ENCODE measurements around the gene PRSS2.

PRSS2 gene

DNA sequence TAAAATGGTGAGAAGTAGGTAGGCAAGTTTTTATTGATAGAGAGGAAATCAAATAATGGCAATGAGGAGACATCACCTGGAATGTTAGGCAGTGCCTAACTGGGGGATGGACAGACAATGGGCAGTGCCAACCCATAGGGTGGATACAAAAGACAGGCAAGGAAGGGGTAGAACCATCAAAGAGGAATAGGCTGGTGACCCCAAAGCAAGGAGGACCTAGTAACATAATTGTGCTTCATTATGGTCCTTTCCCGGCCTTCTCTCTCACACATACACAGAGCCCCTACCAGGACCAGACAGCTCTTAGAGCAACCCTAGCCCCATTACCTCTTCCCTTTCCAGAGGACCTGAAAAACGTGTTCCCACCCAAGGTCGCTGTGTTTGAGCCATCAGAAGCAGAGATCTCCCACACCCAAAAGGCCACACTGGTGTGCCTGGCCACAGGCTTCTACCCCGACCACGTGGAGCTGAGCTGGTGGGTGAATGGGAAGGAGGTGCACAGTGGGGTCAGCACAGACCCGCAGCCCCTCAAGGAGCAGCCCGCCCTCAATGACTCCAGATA, 30.0 kb downstream of the PRSS2 start:
- no peaks in the 10 kb centered on the region for H3K9me3 ChIP-seq (ENCODE audit: control insufficient read depth, low read length)
- H3K36me3 ChIP-seq (ENCODE audit: control insufficient read depth, insufficient read depth, low read length), result no peaks in the 10 kb centered on the region
- H3K4me1 ChIP-seq (ENCODE audit: control insufficient read depth, insufficient read depth, low read length), result peaks cover 7% of the 10 kb centered on the region
- peaks cover 39% of the 10 kb centered on the region for H3K27me3 ChIP-seq (ENCODE audit: control insufficient read depth, insufficient read depth, low read length)
- H3K4me3 ChIP-seq (ENCODE audit: low read length), result no peak overlapping the region
- H3K9ac ChIP-seq (ENCODE audit: low read length), result no peak overlapping the region

DNA sequence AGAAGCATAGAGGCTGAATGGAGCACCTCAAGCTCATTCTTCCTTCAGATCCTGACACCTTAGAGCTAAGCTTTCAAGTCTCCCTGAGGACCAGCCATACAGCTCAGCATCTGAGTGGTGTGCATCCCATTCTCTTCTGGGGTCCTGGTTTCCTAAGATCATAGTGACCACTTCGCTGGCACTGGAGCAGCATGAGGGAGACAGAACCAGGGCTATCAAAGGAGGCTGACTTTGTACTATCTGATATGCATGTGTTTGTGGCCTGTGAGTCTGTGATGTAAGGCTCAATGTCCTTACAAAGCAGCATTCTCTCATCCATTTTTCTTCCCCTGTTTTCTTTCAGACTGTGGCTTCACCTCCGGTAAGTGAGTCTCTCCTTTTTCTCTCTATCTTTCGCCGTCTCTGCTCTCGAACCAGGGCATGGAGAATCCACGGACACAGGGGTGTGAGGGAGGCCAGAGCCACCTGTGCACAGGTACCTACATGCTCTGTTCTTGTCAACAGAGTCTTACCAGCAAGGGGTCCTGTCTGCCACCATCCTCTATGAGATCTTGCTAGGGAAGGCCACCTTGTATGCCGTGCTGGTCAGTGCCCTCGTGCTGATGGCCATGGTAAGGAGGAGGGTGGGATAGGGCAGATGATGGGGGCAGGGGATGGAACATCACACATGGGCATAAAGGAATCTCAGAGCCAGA, 31.0 kb downstream of the PRSS2 start:
- H3K27me3 ChIP-seq (ENCODE audit: control insufficient read depth, insufficient read depth, low read length), result peaks cover 32% of the 10 kb centered on the region
- H3K9me3 ChIP-seq (ENCODE audit: control insufficient read depth, low read length), result no peaks in the 10 kb centered on the region
- H3K4me1 ChIP-seq (ENCODE audit: control insufficient read depth, insufficient read depth, low read length), result peaks cover 7% of the 10 kb centered on the region
- no peak overlapping the region for H3K4me3 ChIP-seq (ENCODE audit: low read length)
- H3K9ac ChIP-seq (ENCODE audit: low read length), result no peak overlapping the region
- H3K36me3 ChIP-seq (ENCODE audit: control insufficient read depth, insufficient read depth, low read length), result no peaks in the 10 kb centered on the region

DNA sequence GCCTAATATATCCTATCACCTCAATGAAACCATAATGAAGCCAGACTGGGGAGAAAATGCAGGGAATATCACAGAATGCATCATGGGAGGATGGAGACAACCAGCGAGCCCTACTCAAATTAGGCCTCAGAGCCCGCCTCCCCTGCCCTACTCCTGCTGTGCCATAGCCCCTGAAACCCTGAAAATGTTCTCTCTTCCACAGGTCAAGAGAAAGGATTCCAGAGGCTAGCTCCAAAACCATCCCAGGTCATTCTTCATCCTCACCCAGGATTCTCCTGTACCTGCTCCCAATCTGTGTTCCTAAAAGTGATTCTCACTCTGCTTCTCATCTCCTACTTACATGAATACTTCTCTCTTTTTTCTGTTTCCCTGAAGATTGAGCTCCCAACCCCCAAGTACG, 31.5 kb downstream of the PRSS2 start:
- H3K4me1 ChIP-seq (ENCODE audit: control insufficient read depth, insufficient read depth, low read length), result peaks cover 5% of the 10 kb centered on the region
- H3K9me3 ChIP-seq (ENCODE audit: control insufficient read depth, low read length), result no peaks in the 10 kb centered on the region
- H3K36me3 ChIP-seq (ENCODE audit: control insufficient read depth, insufficient read depth, low read length), result no peaks in the 10 kb centered on the region
- no peak overlapping the region for H3K9ac ChIP-seq (ENCODE audit: low read length)
- H3K4me3 ChIP-seq (ENCODE audit: low read length), result no peak overlapping the region
- H3K27me3 ChIP-seq (ENCODE audit: control insufficient read depth, insufficient read depth, low read length), result peaks cover 27% of the 10 kb centered on the region

DNA sequence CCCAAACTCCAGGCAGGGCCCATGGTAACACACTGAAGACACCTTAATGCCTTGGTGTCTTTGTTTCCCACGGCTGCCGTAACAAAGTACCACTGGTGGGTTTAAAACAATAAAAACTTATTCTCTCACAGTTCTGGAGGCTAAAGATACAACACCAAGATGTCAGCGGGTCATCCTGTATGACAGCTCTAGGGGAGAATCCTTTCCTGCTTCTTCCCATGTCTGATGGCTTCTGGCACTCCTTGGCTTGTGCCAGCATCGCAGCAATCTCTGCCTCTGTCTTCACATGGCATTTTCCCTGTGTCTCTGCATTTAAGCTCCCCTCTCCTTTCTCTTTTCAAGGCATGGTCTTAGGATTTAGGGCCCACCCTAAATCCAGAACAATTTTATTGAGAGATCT, 33.1 kb downstream of the PRSS2 start:
- no peak overlapping the region for H3K4me3 ChIP-seq (ENCODE audit: low read length)
- H3K27me3 ChIP-seq (ENCODE audit: control insufficient read depth, insufficient read depth, low read length), result peaks cover 17% of the 10 kb centered on the region
- no peaks in the 10 kb centered on the region for H3K36me3 ChIP-seq (ENCODE audit: control insufficient read depth, insufficient read depth, low read length)
- H3K4me1 ChIP-seq (ENCODE audit: control insufficient read depth, insufficient read depth, low read length), result no peaks in the 10 kb centered on the region
- no peak overlapping the region for H3K9ac ChIP-seq (ENCODE audit: low read length)
- H3K9me3 ChIP-seq (ENCODE audit: control insufficient read depth, low read length), result no peaks in the 10 kb centered on the region

DNA sequence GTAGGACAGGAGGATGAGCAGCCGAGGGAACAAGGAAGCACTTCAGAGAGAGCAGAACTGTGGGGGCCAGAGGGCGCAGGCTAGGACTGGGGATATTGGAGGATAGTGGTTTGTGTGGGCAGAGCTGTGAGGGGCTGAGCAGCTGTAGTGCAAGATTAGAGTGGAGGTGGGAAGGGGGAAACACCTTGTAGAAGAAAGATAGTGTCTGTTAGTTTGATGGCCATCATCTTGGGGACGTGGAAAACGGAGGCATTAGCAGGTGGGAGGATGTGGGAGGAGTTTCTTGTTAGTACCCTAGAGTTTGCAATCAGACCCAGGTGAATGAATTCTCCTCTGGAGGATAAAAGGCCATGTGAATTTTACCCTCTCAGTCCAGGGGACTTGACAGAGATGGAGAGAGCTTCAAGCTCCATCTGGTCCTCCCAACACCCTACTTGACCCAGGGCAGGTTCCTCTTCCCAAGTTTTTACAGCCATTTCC, 34.0 kb downstream of the PRSS2 start:
- no peaks in the 10 kb centered on the region for H3K9me3 ChIP-seq (ENCODE audit: control insufficient read depth, low read length)
- no peaks in the 10 kb centered on the region for H3K36me3 ChIP-seq (ENCODE audit: control insufficient read depth, insufficient read depth, low read length)
- H3K4me3 ChIP-seq (ENCODE audit: low read length), result no peak overlapping the region
- H3K4me1 ChIP-seq (ENCODE audit: control insufficient read depth, insufficient read depth, low read length), result no peaks in the 10 kb centered on the region
- H3K27me3 ChIP-seq (ENCODE audit: control insufficient read depth, insufficient read depth, low read length), result peaks cover 18% of the 10 kb centered on the region
- H3K9ac ChIP-seq (ENCODE audit: low read length), result no peak overlapping the region

DNA sequence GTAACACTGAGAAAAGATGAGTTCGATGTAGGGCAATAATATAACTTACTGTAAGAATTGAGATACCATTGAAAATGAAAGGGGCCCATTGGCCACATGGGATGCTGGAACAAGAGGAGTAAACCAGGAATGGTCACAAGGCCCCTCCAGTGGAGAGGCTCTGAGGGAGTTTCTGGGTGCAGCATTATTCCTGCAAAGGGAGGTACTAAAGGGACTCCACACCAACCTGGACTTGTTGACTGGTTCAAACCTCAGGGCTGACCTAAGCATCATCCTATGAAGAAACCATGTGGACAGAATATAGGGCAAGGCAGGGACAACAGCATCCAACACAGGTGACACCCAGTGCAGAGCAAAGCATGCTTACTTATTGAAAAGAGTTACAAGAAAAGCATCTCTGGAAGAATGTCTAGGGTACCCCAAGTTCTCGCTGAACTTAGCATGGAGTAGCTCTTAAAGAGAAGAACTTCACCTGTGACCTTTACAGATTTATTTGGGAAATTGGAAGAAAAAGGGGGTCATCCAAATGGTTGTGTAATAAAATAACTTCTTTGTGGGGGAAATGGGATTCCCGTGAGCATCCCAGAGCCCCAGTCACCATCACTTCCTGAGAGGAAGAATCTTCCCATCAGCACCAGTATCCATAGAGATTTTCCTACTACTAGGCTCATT, 34.7 kb downstream of the PRSS2 start:
- Histone ChIP-seq H3K36me3 (ENCODE audit: control insufficient read depth, insufficient read depth, low read length) (no peaks in the 10 kb centered on the region), H3K4me1 (ENCODE audit: control insufficient read depth, insufficient read depth, low read length) (no peaks in the 10 kb centered on the region), H3K9me3 (ENCODE audit: control insufficient read depth, low read length) (no peaks in the 10 kb centered on the region), H3K9ac (ENCODE audit: low read length) (no peak overlapping the region), H3K27me3 (ENCODE audit: control insufficient read depth, insufficient read depth, low read length) (peaks cover 18% of the 10 kb centered on the region), H3K4me3 (ENCODE audit: low read length) (no peak overlapping the region)

DNA sequence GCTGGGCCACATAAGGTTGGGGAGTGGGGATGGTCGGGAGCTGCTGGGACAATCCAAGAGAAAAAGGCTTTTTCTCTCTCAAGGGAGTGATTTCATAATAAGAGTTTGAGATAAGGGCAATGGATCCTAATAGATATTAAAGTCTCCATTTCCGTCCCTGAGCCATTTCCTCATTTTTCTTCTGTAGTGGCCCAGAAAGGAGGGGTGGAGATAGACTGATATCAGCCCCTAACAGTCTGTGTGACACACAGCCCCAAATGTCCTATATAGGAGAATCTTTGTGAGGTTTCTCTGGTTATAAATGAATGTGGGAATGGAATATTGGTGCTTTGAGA, 35.2 kb downstream of the PRSS2 start:
- H3K9me3 ChIP-seq (ENCODE audit: control insufficient read depth, low read length), result no peaks in the 10 kb centered on the region
- H3K9ac ChIP-seq (ENCODE audit: low read length), result no peak overlapping the region
- H3K27me3 ChIP-seq (ENCODE audit: control insufficient read depth, insufficient read depth, low read length), result peaks cover 18% of the 10 kb centered on the region
- H3K4me3 ChIP-seq (ENCODE audit: low read length), result no peak overlapping the region
- no peaks in the 10 kb centered on the region for H3K36me3 ChIP-seq (ENCODE audit: control insufficient read depth, insufficient read depth, low read length)
- no peaks in the 10 kb centered on the region for H3K4me1 ChIP-seq (ENCODE audit: control insufficient read depth, insufficient read depth, low read length)

DNA sequence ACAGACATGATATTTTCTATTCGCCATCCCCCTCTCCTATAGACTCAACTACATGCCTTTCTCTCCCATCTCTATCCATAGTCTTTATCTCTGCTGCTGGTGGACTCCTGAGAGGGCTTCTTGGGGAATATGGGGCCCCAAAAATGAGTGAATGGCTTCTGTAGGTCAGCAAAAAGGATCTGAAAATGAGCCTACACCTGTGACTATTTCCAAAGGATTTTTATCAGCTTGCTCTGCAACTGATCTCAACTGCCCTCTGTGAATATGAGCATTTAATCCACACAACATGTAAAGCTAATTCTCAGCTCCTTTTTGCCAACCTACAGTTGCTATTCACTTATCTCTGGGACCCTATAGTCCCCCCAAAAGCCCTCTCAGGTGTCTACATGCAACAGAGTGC, 36.2 kb downstream of the PRSS2 start:
- Histone ChIP-seq H3K36me3 (ENCODE audit: control insufficient read depth, insufficient read depth, low read length) (no peaks in the 10 kb centered on the region), H3K4me1 (ENCODE audit: control insufficient read depth, insufficient read depth, low read length) (no peaks in the 10 kb centered on the region), H3K4me3 (ENCODE audit: low read length) (no peak overlapping the region), H3K27me3 (ENCODE audit: control insufficient read depth, insufficient read depth, low read length) (peaks cover 18% of the 10 kb centered on the region), H3K9ac (ENCODE audit: low read length) (no peak overlapping the region), H3K9me3 (ENCODE audit: control insufficient read depth, low read length) (no peaks in the 10 kb centered on the region)

DNA sequence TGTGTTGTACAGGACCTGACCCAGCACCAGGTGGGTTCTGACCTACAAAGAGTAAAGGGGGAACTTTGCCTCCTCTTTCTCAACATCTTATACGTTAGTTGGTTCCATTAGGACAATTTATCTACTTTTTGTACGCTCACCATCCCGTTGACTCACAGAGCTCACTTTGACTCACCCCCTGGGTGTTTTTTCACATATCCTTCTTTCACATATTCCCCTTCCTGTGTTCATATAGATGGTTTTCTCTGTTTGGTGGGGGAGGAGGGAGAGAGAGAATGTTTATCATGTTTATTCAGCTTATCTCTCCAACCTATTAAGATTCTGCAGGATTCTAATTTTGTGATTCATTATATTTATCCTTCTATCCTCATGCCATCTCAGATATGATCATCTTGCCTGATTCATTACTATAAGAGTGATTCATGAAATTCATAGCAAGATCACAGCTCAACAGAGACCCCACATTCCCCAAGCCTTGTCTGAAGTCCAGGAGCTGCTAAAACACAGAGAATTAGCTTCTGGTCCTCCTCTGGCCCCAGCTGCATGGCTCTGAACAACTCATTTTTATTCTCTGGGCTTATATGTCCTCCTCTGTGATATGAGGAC, 37.2 kb downstream of the PRSS2 start:
- peaks cover 3% of the 10 kb centered on the region for H3K4me1 ChIP-seq (ENCODE audit: control insufficient read depth, insufficient read depth, low read length)
- H3K9ac ChIP-seq (ENCODE audit: low read length), result no peak overlapping the region
- no peak overlapping the region for H3K4me3 ChIP-seq (ENCODE audit: low read length)
- peaks cover 17% of the 10 kb centered on the region for H3K27me3 ChIP-seq (ENCODE audit: control insufficient read depth, insufficient read depth, low read length)
- no peaks in the 10 kb centered on the region for H3K36me3 ChIP-seq (ENCODE audit: control insufficient read depth, insufficient read depth, low read length)
- no peaks in the 10 kb centered on the region for H3K9me3 ChIP-seq (ENCODE audit: control insufficient read depth, low read length)

DNA sequence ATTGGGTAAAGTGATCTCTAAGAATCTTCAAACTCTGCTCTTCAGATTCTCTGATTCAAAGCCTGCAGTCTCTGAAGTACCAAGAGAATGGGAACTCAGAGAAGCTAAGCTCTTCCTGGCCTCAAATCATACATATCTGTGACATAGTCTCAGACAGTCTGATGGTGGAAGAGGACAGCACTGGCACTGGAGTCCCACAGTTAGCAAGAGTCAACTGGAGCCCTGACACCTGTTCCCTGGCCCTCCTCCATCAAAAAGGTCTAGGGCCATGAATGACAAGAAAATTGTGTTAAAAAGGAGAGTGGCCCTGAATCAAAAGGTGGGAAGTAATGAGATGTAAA, 37.7 kb downstream of the PRSS2 start:
- Histone ChIP-seq H3K9ac (ENCODE audit: low read length) (no peak overlapping the region), H3K9me3 (ENCODE audit: control insufficient read depth, low read length) (no peaks in the 10 kb centered on the region), H3K4me3 (ENCODE audit: low read length) (no peak overlapping the region), H3K4me1 (ENCODE audit: control insufficient read depth, insufficient read depth, low read length) (peaks cover 7% of the 10 kb centered on the region), H3K27me3 (ENCODE audit: control insufficient read depth, insufficient read depth, low read length) (peaks cover 17% of the 10 kb centered on the region), H3K36me3 (ENCODE audit: control insufficient read depth, insufficient read depth, low read length) (no peaks in the 10 kb centered on the region)

DNA sequence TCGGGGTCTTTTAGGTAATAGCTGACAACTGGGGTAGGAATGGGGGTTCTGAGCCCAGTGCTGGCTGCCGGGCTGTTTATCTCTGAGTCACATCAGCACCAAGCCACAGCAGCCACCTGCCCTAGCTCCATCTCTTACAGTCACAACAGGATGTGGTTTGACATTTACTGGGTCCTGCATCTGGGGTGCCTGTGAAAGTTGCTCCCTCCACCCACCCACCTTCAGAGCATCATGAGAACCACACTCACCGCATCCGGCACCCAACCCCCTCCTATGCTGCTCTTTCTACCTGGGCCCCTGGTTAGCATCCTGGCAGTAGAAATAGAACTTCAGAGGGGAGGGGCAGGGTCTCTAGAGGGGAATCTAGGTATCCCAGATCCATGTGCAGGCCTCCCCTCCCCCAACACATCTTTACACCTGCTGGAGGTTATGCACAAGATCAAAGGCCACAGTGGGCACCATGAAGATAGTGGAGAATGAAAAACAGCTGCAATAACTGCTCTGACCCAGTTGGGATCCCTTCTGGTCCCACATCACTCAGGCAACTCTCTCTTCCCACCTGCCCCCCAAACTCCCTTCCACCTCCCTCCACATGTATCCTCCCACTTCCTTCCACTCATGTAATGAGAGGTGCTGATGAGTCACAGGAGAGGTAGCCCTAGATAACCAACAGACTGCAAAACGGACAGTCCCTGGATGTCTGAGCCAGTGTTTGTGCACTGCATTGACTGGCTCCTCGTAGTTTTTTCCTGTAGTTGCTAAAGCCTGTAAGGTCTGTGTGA, 38.2 kb downstream of the PRSS2 start:
- Histone ChIP-seq H3K4me3 (ENCODE audit: low read length) (no peak overlapping the region), H3K27me3 (ENCODE audit: control insufficient read depth, insufficient read depth, low read length) (peaks cover 17% of the 10 kb centered on the region), H3K9me3 (ENCODE audit: control insufficient read depth, low read length) (no peaks in the 10 kb centered on the region), H3K36me3 (ENCODE audit: control insufficient read depth, insufficient read depth, low read length) (no peaks in the 10 kb centered on the region), H3K4me1 (ENCODE audit: control insufficient read depth, insufficient read depth, low read length) (peaks cover 11% of the 10 kb centered on the region), H3K9ac (ENCODE audit: low read length) (no peak overlapping the region)

DNA sequence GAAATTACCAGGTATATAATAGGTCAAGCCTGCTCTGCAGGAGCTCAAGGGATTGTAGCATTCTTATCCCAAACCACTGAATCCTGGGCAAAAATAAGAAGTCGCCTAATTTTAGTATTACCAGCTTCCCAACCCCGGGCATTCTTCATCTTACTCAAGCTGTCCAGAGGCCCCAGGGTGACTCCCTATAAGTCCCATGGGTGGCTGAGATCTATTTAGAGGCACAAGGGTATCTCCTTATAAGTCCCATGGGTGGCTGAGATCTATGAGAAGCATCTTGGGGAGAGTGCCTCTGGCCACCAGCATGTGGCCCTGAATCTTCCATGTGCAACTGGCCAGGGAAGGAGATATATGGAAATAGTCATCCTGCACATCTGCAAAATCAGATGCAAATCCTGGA, 38.9 kb downstream of the PRSS2 start:
- Histone ChIP-seq H3K27me3 (ENCODE audit: control insufficient read depth, insufficient read depth, low read length) (peaks cover 17% of the 10 kb centered on the region), H3K4me3 (ENCODE audit: low read length) (no peak overlapping the region), H3K9me3 (ENCODE audit: control insufficient read depth, low read length) (no peaks in the 10 kb centered on the region), H3K36me3 (ENCODE audit: control insufficient read depth, insufficient read depth, low read length) (no peaks in the 10 kb centered on the region), H3K9ac (ENCODE audit: low read length) (no peak overlapping the region), H3K4me1 (ENCODE audit: control insufficient read depth, insufficient read depth, low read length) (peaks cover 11% of the 10 kb centered on the region)

Data from mucosa of stomach (tissue), 1 donor.